GM12801 (cell line): ENCODE data around the gene DOK4.

ENCODE experiments used
- TF ChIP-seq, protein P1 (sequence below): IDR thresholded peaks from one replicate; pipeline ENCODE4 v1.5.1; 2011; ENCODE audit warnings: control low read depth; ENCODE audit not compliant: insufficient read length; ENCODE audit errors: extremely low read depth

The DOK4 gene

DNA sequence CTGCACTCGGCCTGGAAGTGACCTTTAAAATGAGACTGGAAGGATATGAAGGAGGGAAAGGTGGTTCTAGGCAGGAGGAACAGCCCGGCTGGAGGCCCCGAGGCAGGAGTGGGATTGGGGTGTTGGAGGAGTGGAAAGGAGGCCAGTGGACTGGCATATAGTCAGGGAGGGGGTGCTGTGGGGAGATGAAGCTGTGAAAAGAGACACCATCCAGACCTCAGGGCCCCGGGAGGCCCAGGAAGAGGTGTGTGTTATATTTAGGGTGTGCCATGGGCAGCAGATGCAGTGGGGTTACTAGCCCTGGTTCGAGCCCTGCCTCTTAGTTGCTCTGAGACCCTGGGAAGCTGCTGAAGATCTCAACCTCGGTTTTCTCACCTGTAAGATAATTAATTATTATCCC, 18.9 kb upstream of the DOK4 start:
- TF ChIP-seq, protein P1, sequence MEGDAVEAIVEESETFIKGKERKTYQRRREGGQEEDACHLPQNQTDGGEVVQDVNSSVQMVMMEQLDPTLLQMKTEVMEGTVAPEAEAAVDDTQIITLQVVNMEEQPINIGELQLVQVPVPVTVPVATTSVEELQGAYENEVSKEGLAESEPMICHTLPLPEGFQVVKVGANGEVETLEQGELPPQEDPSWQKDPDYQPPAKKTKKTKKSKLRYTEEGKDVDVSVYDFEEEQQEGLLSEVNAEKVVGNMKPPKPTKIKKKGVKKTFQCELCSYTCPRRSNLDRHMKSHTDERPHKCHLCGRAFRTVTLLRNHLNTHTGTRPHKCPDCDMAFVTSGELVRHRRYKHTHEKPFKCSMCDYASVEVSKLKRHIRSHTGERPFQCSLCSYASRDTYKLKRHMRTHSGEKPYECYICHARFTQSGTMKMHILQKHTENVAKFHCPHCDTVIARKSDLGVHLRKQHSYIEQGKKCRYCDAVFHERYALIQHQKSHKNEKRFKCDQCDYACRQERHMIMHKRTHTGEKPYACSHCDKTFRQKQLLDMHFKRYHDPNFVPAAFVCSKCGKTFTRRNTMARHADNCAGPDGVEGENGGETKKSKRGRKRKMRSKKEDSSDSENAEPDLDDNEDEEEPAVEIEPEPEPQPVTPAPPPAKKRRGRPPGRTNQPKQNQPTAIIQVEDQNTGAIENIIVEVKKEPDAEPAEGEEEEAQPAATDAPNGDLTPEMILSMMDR = no peak

DNA sequence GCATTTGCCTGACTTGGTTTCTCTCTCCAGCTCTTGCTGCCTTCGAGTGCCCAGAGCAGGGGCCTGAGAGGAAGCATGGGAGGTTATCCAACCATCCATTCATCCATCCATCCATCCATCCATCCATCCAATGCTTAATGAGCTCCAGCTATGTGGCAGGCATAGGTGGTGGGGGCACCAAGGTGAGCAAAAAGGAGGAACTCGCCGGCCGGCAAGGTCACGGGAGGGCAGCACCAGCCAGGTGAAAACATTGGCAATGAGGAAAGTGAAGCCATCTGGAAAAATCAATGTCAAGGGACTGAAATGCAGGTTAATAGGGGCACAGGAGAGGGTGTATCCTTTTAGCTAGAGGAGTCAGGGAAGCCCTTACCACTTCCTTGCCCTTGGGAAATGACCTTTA, 18.2 kb upstream of the DOK4 start:
- TF ChIP-seq, protein P1 = no peak

DNA sequence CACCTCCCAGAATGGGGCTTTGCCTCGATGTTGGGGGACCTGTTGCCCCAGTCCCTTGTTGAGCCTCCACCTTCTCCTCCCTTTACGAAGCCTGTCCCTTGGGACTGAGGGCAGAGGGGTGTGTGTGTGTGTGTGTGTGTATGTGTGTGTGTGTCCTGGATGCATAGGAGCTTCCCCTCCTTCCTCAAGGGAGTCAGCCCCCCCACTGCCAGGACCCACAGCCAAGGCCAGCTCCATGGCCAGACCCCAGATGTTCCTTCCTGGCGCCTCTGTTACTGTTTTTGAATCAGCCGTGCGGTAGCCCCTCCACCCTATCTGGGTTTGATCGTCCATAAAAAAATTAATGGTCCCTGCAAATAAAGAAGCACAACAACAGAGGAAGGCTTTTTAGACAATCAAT, 17.7 kb upstream of the DOK4 start:
- TF ChIP-seq, protein P1 = no peak

DNA sequence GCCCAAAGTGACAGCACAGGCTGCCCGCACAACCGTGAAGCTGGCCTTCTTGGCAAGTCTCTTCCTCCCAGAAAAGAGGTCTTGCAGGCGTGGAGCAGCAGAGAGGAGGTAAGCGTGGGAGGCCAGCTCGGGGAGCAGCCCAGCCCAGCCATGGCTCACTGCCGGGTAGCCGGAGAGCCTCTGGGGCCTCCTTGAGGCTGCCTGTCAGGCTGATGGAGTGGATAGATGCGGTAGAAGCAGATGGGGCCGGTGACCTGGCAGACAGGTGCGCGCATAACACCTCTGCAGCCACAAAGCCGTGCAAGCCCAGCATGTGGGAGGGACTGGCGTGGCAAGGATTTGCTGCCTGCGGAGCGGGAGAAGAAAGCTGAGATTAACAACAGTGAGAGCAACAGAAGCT, 17.1 kb upstream of the DOK4 start:
- TF ChIP-seq, protein P1 = no peak

DNA sequence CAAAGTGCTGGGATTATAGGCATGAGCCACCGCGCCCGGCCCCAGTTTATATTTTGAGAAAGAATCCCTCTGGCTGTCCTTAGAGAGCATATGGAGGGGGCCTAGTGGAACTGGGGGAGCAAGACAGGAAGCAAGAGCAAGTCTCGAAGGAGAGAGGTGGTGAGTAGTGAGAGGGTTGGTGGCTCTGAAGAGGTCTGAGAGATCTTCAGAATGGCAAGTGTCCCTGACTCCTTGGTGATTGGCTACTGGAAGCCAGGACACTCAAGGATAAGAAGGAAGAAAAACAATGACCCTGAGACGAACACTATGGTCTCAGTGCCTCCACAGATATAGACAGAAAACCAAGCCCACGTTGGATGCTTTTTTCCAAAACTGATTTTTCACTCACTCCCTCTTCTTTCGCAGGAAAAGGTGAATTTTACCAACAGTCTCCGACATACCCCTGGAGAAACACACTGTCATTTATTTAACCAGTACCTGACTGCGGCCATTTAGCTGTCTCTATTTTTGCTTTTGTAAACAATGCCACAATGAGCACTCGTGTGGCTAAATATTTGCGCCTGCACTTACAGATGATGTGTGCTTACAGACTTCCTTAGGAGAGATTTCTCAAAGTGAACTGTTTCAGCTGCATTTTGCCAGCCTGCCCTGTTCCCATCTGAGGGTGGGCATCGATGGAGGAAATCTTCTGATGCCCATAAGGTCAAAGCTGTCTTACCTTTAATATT, 15.9 kb upstream of the DOK4 start:
- TF ChIP-seq, protein P1 = no peak

DNA sequence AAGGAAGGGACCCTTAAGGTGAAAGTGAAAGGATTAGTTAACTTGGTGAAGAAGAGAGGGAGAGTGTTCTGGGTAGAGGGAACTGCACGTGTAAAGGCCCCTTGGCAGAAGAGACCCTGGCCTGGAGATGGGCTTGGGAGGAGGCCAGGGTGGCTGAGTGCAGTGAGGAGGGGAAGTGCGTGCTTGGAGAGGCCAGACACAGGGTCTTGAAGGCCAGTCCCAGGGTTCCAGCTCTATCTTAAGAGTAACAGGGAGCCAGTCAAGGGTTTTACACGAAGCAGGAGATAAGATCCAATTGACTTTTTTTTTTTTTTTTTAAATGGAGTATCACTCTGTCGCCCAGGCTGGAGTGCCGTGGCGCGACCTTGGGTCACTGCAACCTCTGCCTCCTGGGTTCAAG, 15.2 kb upstream of the DOK4 start:
- TF ChIP-seq, protein P1 = no peak

DNA sequence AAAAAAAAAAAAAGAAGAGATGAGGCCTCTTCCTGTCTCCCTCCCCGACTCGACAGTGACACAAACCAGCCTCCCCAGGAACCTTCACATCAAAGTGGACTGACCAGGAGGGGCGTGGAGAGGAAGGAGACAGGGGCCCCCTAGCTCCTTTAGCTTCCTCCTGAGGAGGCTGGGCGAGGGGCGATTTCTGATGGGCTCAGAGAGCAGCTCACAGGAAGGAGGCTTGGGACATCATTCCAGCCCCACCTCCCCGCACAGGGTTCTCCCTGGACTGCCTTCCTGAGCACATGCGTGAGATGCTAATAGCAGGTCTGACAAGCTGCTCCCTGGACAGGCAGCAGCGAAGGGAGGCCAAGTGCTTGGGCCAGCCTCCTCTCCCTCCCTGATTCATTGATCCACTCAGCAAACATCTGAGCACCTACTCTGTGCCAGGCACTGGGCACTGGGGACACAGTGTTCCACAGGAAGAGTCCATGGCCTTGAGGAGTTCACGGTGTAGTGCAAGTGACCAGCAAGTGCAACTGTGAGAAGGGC, 14.4 kb upstream of the DOK4 start:
- TF ChIP-seq, protein P1 = no peak

DNA sequence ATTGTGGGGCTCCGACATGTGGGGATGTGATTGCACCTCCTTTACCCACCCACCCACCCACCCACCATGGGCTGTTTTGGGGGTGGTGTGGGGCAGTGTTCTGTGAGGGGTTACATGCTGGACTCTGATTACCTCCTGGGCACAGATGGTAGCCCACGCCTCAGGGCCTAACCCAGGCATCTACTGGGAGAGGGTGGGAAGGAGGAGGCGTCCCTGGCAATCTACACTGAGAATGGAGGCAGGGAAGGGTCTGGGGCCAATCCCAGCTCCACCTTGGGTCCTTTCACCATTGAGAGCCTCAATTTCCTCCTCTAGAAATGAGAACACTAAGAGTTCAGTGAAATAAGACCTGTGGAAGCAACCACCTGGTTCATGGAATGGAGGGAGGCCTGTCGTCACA, 11.7 kb upstream of the DOK4 start:
- TF ChIP-seq, protein P1 = no peak
